ENCODE data around the gene SOX9.

DNA sequence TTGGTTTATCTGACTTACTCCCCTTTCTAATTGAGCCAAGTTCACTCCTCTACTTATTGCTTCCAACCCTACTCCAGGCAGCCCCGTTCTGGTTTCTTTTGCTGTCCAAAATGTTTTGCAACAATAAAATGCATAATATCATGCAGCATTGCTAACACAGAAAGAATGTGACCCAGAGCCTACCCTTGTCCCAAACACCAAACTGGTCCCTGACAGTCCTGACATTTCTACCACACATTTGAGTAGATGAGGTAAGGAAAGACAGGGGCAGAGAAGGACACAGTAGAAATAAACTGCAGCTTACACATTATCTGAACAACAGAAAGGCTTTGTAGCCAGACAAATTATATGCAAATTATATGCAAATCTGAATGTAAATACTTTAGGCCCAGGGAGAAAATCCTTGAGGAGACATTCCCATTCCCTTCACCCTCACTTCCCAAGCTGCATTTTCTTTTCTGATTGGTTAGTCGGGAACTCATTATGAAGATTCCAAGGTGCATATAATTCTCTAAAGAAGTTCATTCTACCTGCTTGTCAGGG, 31.6 kb downstream of the SOX9 start:
- TF ChIP-seq, protein P1, sequence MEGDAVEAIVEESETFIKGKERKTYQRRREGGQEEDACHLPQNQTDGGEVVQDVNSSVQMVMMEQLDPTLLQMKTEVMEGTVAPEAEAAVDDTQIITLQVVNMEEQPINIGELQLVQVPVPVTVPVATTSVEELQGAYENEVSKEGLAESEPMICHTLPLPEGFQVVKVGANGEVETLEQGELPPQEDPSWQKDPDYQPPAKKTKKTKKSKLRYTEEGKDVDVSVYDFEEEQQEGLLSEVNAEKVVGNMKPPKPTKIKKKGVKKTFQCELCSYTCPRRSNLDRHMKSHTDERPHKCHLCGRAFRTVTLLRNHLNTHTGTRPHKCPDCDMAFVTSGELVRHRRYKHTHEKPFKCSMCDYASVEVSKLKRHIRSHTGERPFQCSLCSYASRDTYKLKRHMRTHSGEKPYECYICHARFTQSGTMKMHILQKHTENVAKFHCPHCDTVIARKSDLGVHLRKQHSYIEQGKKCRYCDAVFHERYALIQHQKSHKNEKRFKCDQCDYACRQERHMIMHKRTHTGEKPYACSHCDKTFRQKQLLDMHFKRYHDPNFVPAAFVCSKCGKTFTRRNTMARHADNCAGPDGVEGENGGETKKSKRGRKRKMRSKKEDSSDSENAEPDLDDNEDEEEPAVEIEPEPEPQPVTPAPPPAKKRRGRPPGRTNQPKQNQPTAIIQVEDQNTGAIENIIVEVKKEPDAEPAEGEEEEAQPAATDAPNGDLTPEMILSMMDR (IDR thresholded peaks at IDR 0.05): no peak
- TF ChIP-seq POLR2A (IDR thresholded peaks at IDR 0.05): no peak

Data from breast epithelium (tissue), 3 donors.